Activated CD8-positive, alpha-beta memory T cell treated with anti-CD3 and anti-CD28 coated beads for 36 hours (primary cell): Measurements from ENCODE around the gene CLEC9A. TPM values are rescaled to one million over a fixed set of nuclear protein-coding genes. Genes with fewer than 3 reads are reported as not detected.
"Not testable (repeated sequence)": the region's sequence is repeated elsewhere in the genome, so short reads cannot be mapped to it uniquely, and the experiment has no call there.

Experiments
- CTCF ChIA-PET: fragments of 350-600 bp; sonication (Branson Sonifier 250); formaldehyde crosslinking; loops from one replicate; lab custom pipeline; 2021; ENCODE audit warnings: antibody characterized with exemption; lab: Charles Lee
- POLR2A ChIA-PET: fragments of 350-600 bp; sonication (Branson Sonifier 250); formaldehyde crosslinking; loops from one replicate; lab custom pipeline; 2021; ENCODE audit warnings: antibody characterized with exemption; lab: Charles Lee
- total RNA-seq, 2 experiments: library from RNA; stranded (reverse); gene quantifications; one replicate each; pipeline ENCODE4 v1.2.3, GENCODE V29; 2021

The CLEC9A gene
- not detected for total RNA-seq

- POLR2A ChIA-PET: no interaction called here
These were observed at the start of gene CLEC9A for GRCh38 chr12:10030446-10030845. Gene CLEC9A (plus strand): TSS chr12:10030682. CDS start chr12:10052688, 22,006 bp downstream.

GRCh38 chr12:9991876-9992275 is 38.6 kb upstream of the CLEC9A start:
- CTCF ChIA-PET: no interaction called here

More at GRCh38 chr12:10030446-10030845, at the start of gene CLEC9A:
- CTCF ChIA-PET: no interaction called here

GRCh38 chr12:9992296-9992695 is 38.2 kb upstream of the CLEC9A start:
- ChIA-PET CTCF (no interaction called here), POLR2A (no interaction called here)

More at GRCh38 chr12:9991876-9992275, 38.6 kb upstream of the CLEC9A start:
- POLR2A ChIA-PET: no interaction called here

GRCh38 chr12:9999016-9999415 is 31.5 kb upstream of the CLEC9A start, which contains the start of gene CLEC1B:
Gene CLEC1B (minus strand): TSS chr12:9999121. CDS start chr12:9999100, 21 bp downstream.
- ChIA-PET CTCF (interaction anchor here (1.0 kb wide), 1 partner anchor 52 kb away, joined by 3 read pairs; no protein-coding TSS in a partner anchor), POLR2A (no interaction called here)

GRCh38 chr12:10001171-10001776 is 29.2 kb upstream of the CLEC9A start:
- POLR2A ChIA-PET: no interaction called here

GRCh38 chr12:10012630-10013330 is 17.7 kb upstream of the CLEC9A start:
- CTCF ChIA-PET: interaction anchor here (2.8 kb wide), 1 partner anchor 199 kb away, joined by 7 read pairs; no protein-coding TSS in a partner anchor
- POLR2A ChIA-PET: no interaction called here

More at GRCh38 chr12:10001171-10001776, 29.2 kb upstream of the CLEC9A start:
- CTCF ChIA-PET: no interaction called here

- ChIA-PET CTCF (no interaction called here), POLR2A (no interaction called here)
These were observed 15.0 kb upstream of the CLEC9A start for GRCh38 chr12:10015450-10015849.

- CTCF ChIA-PET: no interaction called here
These were observed 13.6 kb upstream of the CLEC9A start for GRCh38 chr12:10016881-10017280.

GRCh38 chr12:10018386-10018785 is 12.1 kb upstream of the CLEC9A start:
- CTCF ChIA-PET: interaction anchor here (0.9 kb wide), 2 partner anchors 9 to 202 kb away, joined by 3 read pairs; no protein-coding TSS in a partner anchor
- POLR2A ChIA-PET: no interaction called here

More at GRCh38 chr12:10016881-10017280, 13.6 kb upstream of the CLEC9A start:
- POLR2A ChIA-PET: no interaction called here

GRCh38 chr12:10021342-10021741 is 9.1 kb upstream of the CLEC9A start:
- ChIA-PET POLR2A (no interaction called here), CTCF (no interaction called here)

- CTCF ChIA-PET: no interaction called here
These were observed 5.2 kb upstream of the CLEC9A start for GRCh38 chr12:10025236-10025635.

GRCh38 chr12:10026666-10027065 is 3.8 kb upstream of the CLEC9A start:
- CTCF ChIA-PET: interaction anchor here (1.0 kb wide), 1 partner anchor 68 kb away, joined by 4 read pairs; no protein-coding TSS in a partner anchor

More at GRCh38 chr12:10025236-10025635, 5.2 kb upstream of the CLEC9A start:
- POLR2A ChIA-PET: no interaction called here

GRCh38 chr12:10027311-10027710 is 3.2 kb upstream of the CLEC9A start:
- CTCF ChIA-PET: interaction anchor here (0.6 to 1.0 kb wide), 2 partner anchors 10 to 68 kb away, joined by 3 to 4 read pairs; no protein-coding TSS in a partner anchor
- POLR2A ChIA-PET: no interaction called here

More at GRCh38 chr12:10026666-10027065, 3.8 kb upstream of the CLEC9A start:
- POLR2A ChIA-PET: not testable (repeated sequence)

- CTCF ChIA-PET: interaction anchor here (0.6 kb wide), 1 partner anchor 10 kb away, joined by 3 read pairs; no protein-coding TSS in a partner anchor
- POLR2A ChIA-PET: no interaction called here
These were observed 2.8 kb upstream of the CLEC9A start for GRCh38 chr12:10027721-10028120.

GRCh38 chr12:10031321-10031720 is 839 bp downstream of the CLEC9A start:
- POLR2A ChIA-PET: no interaction called here
- CTCF ChIA-PET: no interaction called here

GRCh38 chr12:10031771-10032175 is 1.3 kb downstream of the CLEC9A start:
- ChIA-PET CTCF (no interaction called here), POLR2A (no interaction called here)

- ChIA-PET CTCF (interaction anchor here (0.8 to 1.6 kb wide), 3 partner anchors 15 to 109 kb away, joined by 3 to 4 read pairs (median 3); no protein-coding TSS in a partner anchor), POLR2A (no interaction called here)
These were observed 3.5 kb downstream of the CLEC9A start for GRCh38 chr12:10033783-10034545.

GRCh38 chr12:10042167-10042566 is 11.7 kb downstream of the CLEC9A start:
- ChIA-PET POLR2A (no interaction called here), CTCF (no interaction called here)

GRCh38 chr12:10048526-10048925 is 18.0 kb downstream of the CLEC9A start:
- POLR2A ChIA-PET: no interaction called here
- CTCF ChIA-PET: interaction anchor here (1.5 kb wide), 1 partner anchor 14 kb away, joined by 3 read pairs; no protein-coding TSS in a partner anchor
